Gastroesophageal sphincter (tissue), 3 donors: ENCODE data around the gene RNF103.

ENCODE experiments used
- CTCF ChIP-seq, 4 experiments: fragments of 200-600 bp in 2 of 4; fragments of 450-650 bp in 2 of 4; sonication (generic) in 1 of 4; IDR thresholded peaks; one replicate each; pipeline ENCODE4 v1.5.1; 2017 to 2019; ENCODE audit warnings: antibody characterized with exemption in 4 of 4, mild to moderate bottlenecking in 2 of 4, moderate library complexity in 2 of 4
- POLR2AphosphoS5 ChIP-seq: sonication (generic); formaldehyde crosslinking; IDR thresholded peaks from one replicate; pipeline ENCODE4 v1.6.1; 2017; ENCODE audit warnings: antibody characterized with exemption

DNA sequence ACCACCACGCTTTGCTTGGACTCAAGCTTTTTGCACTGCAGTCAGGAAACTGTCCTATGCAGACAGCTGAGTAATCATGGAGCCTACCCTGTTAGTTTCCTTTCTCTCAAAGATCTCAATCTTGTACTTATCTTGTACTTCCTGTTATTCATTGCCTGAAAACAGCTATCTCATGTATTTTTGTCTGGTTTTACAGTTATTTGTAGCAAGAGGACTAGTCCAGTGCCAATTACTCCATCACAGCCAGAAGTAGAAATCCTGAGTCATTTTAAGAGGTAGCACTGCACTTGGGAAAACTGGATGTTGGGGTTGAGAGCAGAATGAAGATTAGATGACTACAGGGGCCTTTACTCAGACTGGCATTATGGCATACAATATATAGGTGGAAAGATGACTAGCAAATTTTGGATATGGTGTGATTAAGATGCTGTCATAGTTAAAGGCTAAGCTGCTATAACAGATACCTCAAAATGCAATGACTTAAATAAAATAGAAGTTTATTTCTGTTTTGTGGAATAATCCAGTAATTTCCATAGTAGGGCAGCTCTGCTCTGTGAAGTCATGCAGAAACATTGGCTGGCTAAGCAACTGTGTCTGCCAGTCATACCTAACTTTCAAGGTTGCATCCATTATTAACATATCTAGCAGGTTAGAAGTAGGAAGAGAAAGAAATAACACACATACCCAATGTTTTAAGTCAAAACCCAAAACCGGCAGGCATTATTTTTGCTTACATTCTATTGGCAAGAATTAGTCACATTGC is 39.3 kb downstream of the RNF103 start:
- TF ChIP-seq CTCF (IDR thresholded peaks at IDR 0.05), result no peak
- no peak for TF ChIP-seq POLR2AphosphoS5
